RWPE1 (cell line): ENCODE measurements around the gene TTC34.

Source experiments
- CTCF ChIA-PET: fragments of 350-600 bp; sonication (Branson Sonifier 250); formaldehyde crosslinking; extraction: SDS; loops from one replicate; lab custom pipeline; 2021; lab: Yijun Ruan, JAX
- POLR2A ChIA-PET: fragments of 400-600 bp; formaldehyde crosslinking; extraction: SDS; loops from one replicate; lab custom pipeline; 2020; ENCODE audit warnings: antibody characterized with exemption; ENCODE audit not compliant: low non-redundant PET; lab: Yijun Ruan, JAX
- DNase-seq: peaks from one replicate; pipeline ENCODE4 v3.0.0; 2012; ENCODE audit warnings: low spot score
- H3K27ac ChIP-seq: fragments of 450-650 bp; 2 replicates; pipeline ENCODE4 v1.5.1; 2017
- CTCF ChIP-seq: fragments of 450-650 bp; conservative IDR thresholded peaks from 2 replicates; pipeline ENCODE4 v1.5.1; 2017; ENCODE audit warnings: low read depth, mild to moderate bottlenecking

Gene TTC34

GRCh38 chr1:2840036-2840809 lies 38.7 kb upstream of the TTC34 start:
- no peak for TF ChIP-seq CTCF
- H3K27ac ChIP-seq = no peak overlapping the region
- no peak for DNase-seq
- ChIA-PET POLR2A (no interaction called here), CTCF (no interaction called here)

- ChIA-PET CTCF (interaction anchor here (0.7 kb wide), 1 partner anchor 545 kb away, joined by 3 read pairs; no protein-coding TSS in a partner anchor), POLR2A (no interaction called here)
- DNase-seq = no peak
- no peak for TF ChIP-seq CTCF
- no peak overlapping the region for H3K27ac ChIP-seq
These were observed 36.3 kb upstream of the TTC34 start for GRCh38 chr1:2837823-2838222.

- ChIA-PET CTCF (interaction anchor here (0.7 kb wide), 1 partner anchor 545 kb away, joined by 3 read pairs; no protein-coding TSS in a partner anchor), POLR2A (no interaction called here)
- no peak for DNase-seq
- no peak for TF ChIP-seq CTCF
- H3K27ac ChIP-seq = no peak overlapping the region
These were observed 35.8 kb upstream of the TTC34 start for GRCh38 chr1:2837316-2837715.

- H3K27ac ChIP-seq = no peak overlapping the region
- no peak for TF ChIP-seq CTCF
- no peak for DNase-seq
- CTCF ChIA-PET = no interaction called here
- POLR2A ChIA-PET = no interaction called here
These were observed 35.0 kb upstream of the TTC34 start for GRCh38 chr1:2836333-2836970.

- ChIA-PET CTCF (no interaction called here), POLR2A (no interaction called here)
- H3K27ac ChIP-seq = no peak overlapping the region
- TF ChIP-seq CTCF = no peak
- no peak for DNase-seq
These were observed 34.2 kb upstream of the TTC34 start for GRCh38 chr1:2835650-2836159.

- no peak for DNase-seq
- ChIA-PET CTCF (no interaction called here), POLR2A (no interaction called here)
- H3K27ac ChIP-seq = no peak overlapping the region
- TF ChIP-seq CTCF = no peak
These were observed 33.5 kb upstream of the TTC34 start for GRCh38 chr1:2834741-2835564.
